Lung (tissue), 12 donors: ENCODE results near the gene APOL3. TPM values are rescaled to one million over a fixed set of nuclear protein-coding genes. Genes with fewer than 3 reads are reported as not detected.

Source experiments
- ATAC-seq: fragments of 200-7000 bp; cut with Tn5 transposase; one replicate; pipeline ENCODE4 v1.9.1; 2020; ENCODE audit warnings: moderate number of reproducible peaks; ENCODE audit not compliant: insufficient read depth, low FRiP score
- DNase-seq, 3 donors: peaks; one replicate each; pipeline ENCODE4 v3.0.0-alpha.2; 2013 to 2017
- H3K27ac ChIP-seq, 2 donors: one replicate each; pipeline ENCODE4 v1.5.1; 2013; ENCODE audit warnings: mild to moderate bottlenecking in 2 of 2, moderate library complexity in 2 of 2, control low read depth in 1 of 2, inconsistent platforms in 1 of 2, low read depth in 1 of 2, low read length in 1 of 2
- H3K27me3 ChIP-seq, 3 donors: one replicate each; pipeline ENCODE4 v1.5.1; 2013; ENCODE audit warnings: low read length in 2 of 3; ENCODE audit not compliant: control insufficient read depth in 3 of 3, insufficient read depth in 3 of 3
- H3K36me3 ChIP-seq, 4 donors: one replicate each; pipeline ENCODE4 v1.5.1; 2013; ENCODE audit warnings: low read length in 4 of 4, mild to moderate bottlenecking in 1 of 4, moderate library complexity in 1 of 4; ENCODE audit not compliant: control insufficient read depth in 4 of 4, insufficient read depth in 4 of 4
- H3K4me1 ChIP-seq, 5 donors: one replicate each; pipeline ENCODE4 v1.5.1; 2013; ENCODE audit warnings: low read length in 5 of 5, mild to moderate bottlenecking in 2 of 5, moderate library complexity in 1 of 5; ENCODE audit not compliant: control insufficient read depth in 5 of 5, insufficient read depth in 5 of 5
- H3K4me3 ChIP-seq: one replicate; pipeline ENCODE4 v1.5.1; 2013; ENCODE audit warnings: mild to moderate bottlenecking, control low read depth, moderate library complexity
- H3K9ac ChIP-seq, 2 donors: one replicate each; pipeline ENCODE4 v1.5.1; 2013; ENCODE audit warnings: low read length in 2 of 2, control low read depth in 1 of 2; ENCODE audit not compliant: insufficient read depth in 1 of 2
- H3K9me3 ChIP-seq, 4 donors: one replicate each; pipeline ENCODE4 v1.5.1; 2013; ENCODE audit warnings: low read length in 3 of 4, mild to moderate bottlenecking in 1 of 4, moderate library complexity in 1 of 4; ENCODE audit not compliant: control insufficient read depth in 4 of 4, insufficient read depth in 3 of 4
- CTCF ChIP-seq: IDR thresholded peaks from 2 replicates; pipeline ENCODE4 v1.5.1; 2012; ENCODE audit warnings: mild to moderate bottlenecking; ENCODE audit errors: control extremely low read depth, extremely low read depth
- WGBS, 2 donors: extraction: QIAGEN DNeasy Blood & Tissue Kit; methylation state at CpG; one replicate each; pipeline ENCODE4 v1.1.7; 2013; 5-methylcytosine and 5-hydroxymethylcytosine counted together
- polyA plus RNA-seq, 2 donors: library from polyadenylated mRNA; stranded (reverse); fragments of 200-250 nt; gene quantifications; one replicate each; pipeline ENCODE4 v1.2.1, GENCODE V29; 2013
- total RNA-seq, 2 donors: library from RNA; depleted of rRNA in 1 of 2; stranded (reverse); fragments of >200 nt in 1 of 2; gene quantifications; one replicate each; pipeline ENCODE4 v1.2.1, GENCODE V29; 2014 to 2021
- donor health status: control.
- donor health status: control.
- donor health status: Bipolar disorder and iron deficiency.
- donor health status: healthy.
- donor health status: DM: yes; HTN: yes; CAD: no.

Gene APOL3
- total and polyA plus RNA-seq, 4 donors: 26.2 to 50.9 (median 44.7) TPM

GRCh38 chr22:36197065-36197440, 36.5 kb upstream of the APOL3 start:
- DNase-seq: peak; percentile 69 to 95 (median 89)
- Histone ChIP-seq H3K9ac (no peak overlapping the region), H3K36me3 (no peaks in the 10 kb centered on the region), H3K27me3 (no peaks in the 10 kb centered on the region), H3K9me3 (no peaks in the 10 kb centered on the region), H3K4me1 (peaks cover 3 to 28% (median 14%) of the 10 kb centered on the region in 5 donors), H3K27ac (peak overlapping the region; percentile 1 to 24), H3K4me3 (no peak overlapping the region)
- 0 to 23% methylated on average over 5 of the region's 5 CpGs for WGBS, 2 donors
- ATAC-seq: peak; percentile 23
- TF ChIP-seq CTCF: no peak

GRCh38 chr22:36196254-36197064, 35.9 kb upstream of the APOL3 start:
- Histone ChIP-seq H3K27me3 (no peaks in the 10 kb centered on the region), H3K4me3 (no peak overlapping the region), H3K27ac (peak overlapping the region in 1 of 2 donors; percentile 1), H3K9ac (no peak overlapping the region), H3K9me3 (no peaks in the 10 kb centered on the region), H3K4me1 (peaks cover 3 to 22% (median 15%) of the 10 kb centered on the region in 5 donors), H3K36me3 (no peaks in the 10 kb centered on the region)
- DNase-seq (no peak), ATAC-seq (no peak)
- 50 to 54% methylated on average over 6 of the region's 6 CpGs for WGBS, 2 donors
- TF ChIP-seq CTCF: no peak

GRCh38 chr22:36194971-36195370, 34.4 kb upstream of the APOL3 start:
- Histone ChIP-seq H3K27me3 (no peaks in the 10 kb centered on the region), H3K9me3 (no peaks in the 10 kb centered on the region), H3K4me1 (peaks cover 3 to 21% (median 14%) of the 10 kb centered on the region in 5 donors), H3K36me3 (peaks cover 0 to 1% (median 0%) of the 10 kb centered on the region in 4 donors), H3K9ac (no peak overlapping the region), H3K4me3 (no peak overlapping the region), H3K27ac (no peak overlapping the region)
- ATAC-seq (peak; percentile 58), DNase-seq (peak; percentile 75 to 83 (median 82))
- TF ChIP-seq CTCF: peak; percentile 66
- WGBS, 2 donors: 47 to 55% methylated on average over 5 of the region's 5 CpGs
